A673 (cell line): ENCODE results near the gene DCAF12.

Experiments used
- EZH2 ChIP-seq: fragments of 200-600 bp; sonication (generic); IDR thresholded peaks from 2 replicates; pipeline ENCODE4 v1.6.1; 2017; ENCODE audit warnings: borderline replicate concordance, low read depth, mild to moderate bottlenecking, mixed read lengths, antibody characterized with exemption, low read length; ENCODE audit not compliant: poor library complexity, severe bottlenecking
- TF ChIP-seq, protein P1 (sequence below): fragments of 300-800, 200-600 bp; sonication (generic); conservative IDR thresholded peaks from 2 replicates; pipeline ENCODE4 v1.5.1; 2017; ENCODE audit warnings: low read depth, mild to moderate bottlenecking, antibody characterized with exemption, low read length, moderate library complexity, mixed read lengths

DNA sequence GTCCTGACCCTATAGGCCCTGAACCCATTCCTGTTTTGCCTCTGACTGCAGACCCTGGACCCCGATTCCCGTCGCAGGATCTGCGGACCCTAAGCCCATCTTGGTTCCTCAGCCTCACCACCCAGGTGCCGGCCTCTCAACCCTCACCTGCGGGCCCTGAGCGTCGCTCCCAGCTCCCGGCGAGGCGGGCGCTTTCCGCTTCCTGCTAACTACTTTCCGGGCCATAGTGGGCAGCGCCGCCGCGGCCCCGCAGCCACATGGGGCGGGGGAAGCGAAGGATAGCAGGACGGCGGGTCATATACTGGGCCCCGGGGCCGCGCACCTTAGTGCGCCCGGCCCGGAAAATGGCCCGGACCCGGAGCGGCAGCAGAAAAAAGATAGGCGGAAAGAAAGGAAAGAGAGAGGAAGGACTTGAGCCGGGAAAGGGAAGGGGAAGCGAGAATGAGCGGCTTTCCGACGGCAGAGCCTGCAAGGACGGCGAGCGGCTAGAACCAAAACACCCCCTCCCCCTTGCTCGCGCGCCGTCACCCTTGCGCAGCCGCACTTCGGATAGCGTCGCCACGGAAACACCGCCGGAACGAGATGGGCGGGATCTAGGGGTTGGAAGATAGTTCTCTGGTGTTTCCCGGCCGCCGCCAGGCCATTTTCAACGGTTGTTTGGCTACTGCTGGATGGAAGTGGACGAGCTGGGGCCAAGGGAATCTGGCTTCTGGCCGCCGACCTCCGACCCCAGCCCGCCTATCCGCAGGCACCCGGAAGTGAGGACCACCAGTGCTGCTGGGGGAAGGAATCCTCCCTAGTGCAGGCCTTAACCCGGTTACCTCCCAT is at the start of gene DCAF12:
- TF ChIP-seq, protein P1, sequence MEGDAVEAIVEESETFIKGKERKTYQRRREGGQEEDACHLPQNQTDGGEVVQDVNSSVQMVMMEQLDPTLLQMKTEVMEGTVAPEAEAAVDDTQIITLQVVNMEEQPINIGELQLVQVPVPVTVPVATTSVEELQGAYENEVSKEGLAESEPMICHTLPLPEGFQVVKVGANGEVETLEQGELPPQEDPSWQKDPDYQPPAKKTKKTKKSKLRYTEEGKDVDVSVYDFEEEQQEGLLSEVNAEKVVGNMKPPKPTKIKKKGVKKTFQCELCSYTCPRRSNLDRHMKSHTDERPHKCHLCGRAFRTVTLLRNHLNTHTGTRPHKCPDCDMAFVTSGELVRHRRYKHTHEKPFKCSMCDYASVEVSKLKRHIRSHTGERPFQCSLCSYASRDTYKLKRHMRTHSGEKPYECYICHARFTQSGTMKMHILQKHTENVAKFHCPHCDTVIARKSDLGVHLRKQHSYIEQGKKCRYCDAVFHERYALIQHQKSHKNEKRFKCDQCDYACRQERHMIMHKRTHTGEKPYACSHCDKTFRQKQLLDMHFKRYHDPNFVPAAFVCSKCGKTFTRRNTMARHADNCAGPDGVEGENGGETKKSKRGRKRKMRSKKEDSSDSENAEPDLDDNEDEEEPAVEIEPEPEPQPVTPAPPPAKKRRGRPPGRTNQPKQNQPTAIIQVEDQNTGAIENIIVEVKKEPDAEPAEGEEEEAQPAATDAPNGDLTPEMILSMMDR = no peak
- TF ChIP-seq EZH2 = no peak
